ENCODE results near the gene UBC. TPM values are rescaled to one million over a fixed set of nuclear protein-coding genes. Genes with fewer than 3 reads are reported as not detected.
"Not testable (repeated sequence)": the region's sequence is repeated elsewhere in the genome, so short reads cannot be mapped to it uniquely, and the experiment has no call there.

UBC gene
- total RNA-seq, 1 donor from 2014 or later = 1,249 TPM

- Mint-ChIP-seq H3K4me1 (ENCODE audit: unreplicated experiment) (peaks cover 17% of the 10 kb centered on the region), H3K4me3 (ENCODE audit: unreplicated experiment) (no peak overlapping the region), H3K9me3 (ENCODE audit: unreplicated experiment) (no peaks in the 10 kb centered on the region), H3K27me3 (ENCODE audit: unreplicated experiment) (no peaks in the 10 kb centered on the region), H3K36me3 (ENCODE audit: unreplicated experiment) (no peaks in the 10 kb centered on the region), H3K27ac (ENCODE audit: unreplicated experiment) (no peak overlapping the region)
- no peak for TF ChIP-seq CTCF (IDR thresholded peaks at IDR 0.05)
- DNase-seq (ENCODE audit: extremely low spot score, unreplicated experiment) = no peak
These were observed 23.7 kb upstream of the UBC start for GRCh38 chr12:124938108-124938507.

- H3K4me1 Mint-ChIP-seq (ENCODE audit: unreplicated experiment); DNase-seq (ENCODE audit: extremely low spot score, unreplicated experiment); H3K4me3 Mint-ChIP-seq (ENCODE audit: unreplicated experiment); H3K27me3 Mint-ChIP-seq (ENCODE audit: unreplicated experiment); H3K36me3 Mint-ChIP-seq (ENCODE audit: unreplicated experiment); H3K9me3 Mint-ChIP-seq (ENCODE audit: unreplicated experiment); H3K27ac Mint-ChIP-seq (ENCODE audit: unreplicated experiment): not testable (repeated sequence)
These were observed 17.1 kb upstream of the UBC start for GRCh38 chr12:124931528-124931927.

DNA sequence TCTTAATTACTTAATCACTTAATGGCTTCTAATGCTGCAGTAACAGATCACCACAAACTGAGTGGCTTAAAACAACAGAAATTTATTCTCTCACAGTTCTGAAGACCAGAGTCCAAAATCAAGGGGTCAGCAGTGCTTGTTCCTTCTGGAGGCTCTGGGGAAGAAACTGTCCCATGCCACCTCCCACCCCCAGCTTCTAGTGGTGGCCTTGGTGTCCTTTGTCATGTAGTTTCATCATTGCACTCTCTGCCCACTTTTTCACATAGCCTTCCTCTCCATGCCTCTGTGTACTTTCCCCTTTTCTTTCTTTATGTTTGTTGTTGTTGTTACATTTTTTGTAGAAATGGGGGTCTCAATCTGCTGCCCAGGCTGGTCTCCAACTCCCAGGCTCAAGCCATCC lies 16.1 kb upstream of the UBC start:
- no peaks in the 10 kb centered on the region for H3K9me3 Mint-ChIP-seq (ENCODE audit: unreplicated experiment)
- no peak for DNase-seq (ENCODE audit: extremely low spot score, unreplicated experiment)
- no peak overlapping the region for H3K27ac Mint-ChIP-seq (ENCODE audit: unreplicated experiment)
- no peak for TF ChIP-seq CTCF (IDR thresholded peaks at IDR 0.05)
- H3K36me3 Mint-ChIP-seq (ENCODE audit: unreplicated experiment) = no peaks in the 10 kb centered on the region
- peaks cover 10% of the 10 kb centered on the region for H3K4me1 Mint-ChIP-seq (ENCODE audit: unreplicated experiment)
- H3K4me3 Mint-ChIP-seq (ENCODE audit: unreplicated experiment) = no peak overlapping the region
- no peaks in the 10 kb centered on the region for H3K27me3 Mint-ChIP-seq (ENCODE audit: unreplicated experiment)

DNA sequence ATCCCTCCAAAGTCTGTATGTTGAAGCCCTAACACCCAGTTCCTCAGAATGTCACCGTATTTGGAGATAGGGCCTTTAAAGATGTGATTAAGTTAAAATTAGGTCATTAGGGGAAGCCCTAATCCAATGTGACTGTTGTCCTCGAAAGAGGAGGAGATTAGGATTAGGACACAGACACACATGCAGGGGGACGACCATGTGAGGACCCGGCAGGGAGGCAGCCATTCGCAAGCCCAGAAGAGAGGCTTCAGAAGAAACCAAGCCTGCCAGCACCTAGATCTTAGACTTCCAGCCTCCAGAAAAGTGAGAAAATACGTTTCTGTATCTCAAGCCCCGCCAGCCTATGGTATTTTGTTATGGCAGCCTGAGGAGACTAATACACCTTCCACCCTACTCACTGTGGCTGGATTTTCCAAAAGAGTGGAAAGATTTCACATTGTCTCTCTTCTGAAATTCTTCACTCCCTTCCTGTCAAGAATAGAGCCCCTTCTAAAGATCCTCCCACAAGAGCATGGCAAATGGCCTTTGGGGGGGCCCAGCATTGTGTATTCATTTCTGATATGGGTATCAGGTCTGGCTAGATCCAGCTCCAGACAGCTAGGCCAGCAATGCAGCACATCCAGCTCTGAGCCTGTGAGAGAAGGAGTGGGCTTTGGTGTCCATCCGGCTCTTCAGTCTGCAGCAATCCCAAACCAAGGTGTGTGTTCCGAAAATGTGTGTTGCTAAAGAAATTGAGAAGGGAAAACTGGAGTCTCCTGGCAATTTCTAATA lies 15.4 kb upstream of the UBC start:
- no peak for TF ChIP-seq CTCF (IDR thresholded peaks at IDR 0.05)
- H3K4me3 Mint-ChIP-seq (ENCODE audit: unreplicated experiment) = no peak overlapping the region
- no peaks in the 10 kb centered on the region for H3K27me3 Mint-ChIP-seq (ENCODE audit: unreplicated experiment)
- no peak for DNase-seq (ENCODE audit: extremely low spot score, unreplicated experiment)
- no peaks in the 10 kb centered on the region for H3K9me3 Mint-ChIP-seq (ENCODE audit: unreplicated experiment)
- H3K36me3 Mint-ChIP-seq (ENCODE audit: unreplicated experiment) = no peaks in the 10 kb centered on the region
- peaks cover 10% of the 10 kb centered on the region for H3K4me1 Mint-ChIP-seq (ENCODE audit: unreplicated experiment)
- no peak overlapping the region for H3K27ac Mint-ChIP-seq (ENCODE audit: unreplicated experiment)

DNA sequence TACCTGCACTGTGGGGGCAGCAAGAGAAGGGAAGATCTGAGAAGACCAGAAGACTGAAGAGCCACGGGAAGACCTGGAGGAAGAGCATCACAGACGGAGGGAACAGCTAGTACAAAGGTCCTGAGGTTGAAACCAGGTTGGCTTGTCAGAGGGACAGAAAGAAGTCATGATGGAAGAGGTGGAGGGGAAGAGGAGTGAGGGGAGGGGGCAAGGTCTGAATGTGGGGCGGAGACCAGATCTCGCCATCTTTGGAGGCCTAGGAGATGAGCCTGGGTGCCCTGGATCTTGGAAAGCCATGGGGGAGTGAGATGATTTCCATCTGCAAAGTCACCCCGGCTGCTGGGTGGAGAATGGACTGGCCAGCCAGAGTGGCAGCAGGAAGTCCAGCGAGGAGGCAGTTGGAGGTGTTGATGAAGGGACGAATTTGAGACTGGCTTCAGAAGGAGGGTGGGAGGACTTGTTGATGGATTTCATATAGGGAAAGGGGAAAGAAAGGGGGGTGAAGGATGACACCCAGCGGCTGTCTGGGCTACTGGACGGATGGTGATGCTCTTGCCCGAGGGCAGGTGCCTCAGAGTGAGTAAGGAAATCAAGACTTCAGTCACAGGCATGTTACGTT lies 14.6 kb upstream of the UBC start:
- DNase-seq (ENCODE audit: extremely low spot score, unreplicated experiment) = no peak
- Mint-ChIP-seq H3K27ac (ENCODE audit: unreplicated experiment) (no peak overlapping the region), H3K4me1 (ENCODE audit: unreplicated experiment) (peaks cover 14% of the 10 kb centered on the region), H3K9me3 (ENCODE audit: unreplicated experiment) (no peaks in the 10 kb centered on the region), H3K4me3 (ENCODE audit: unreplicated experiment) (no peak overlapping the region), H3K36me3 (ENCODE audit: unreplicated experiment) (no peaks in the 10 kb centered on the region), H3K27me3 (ENCODE audit: unreplicated experiment) (no peaks in the 10 kb centered on the region)
- TF ChIP-seq CTCF (IDR thresholded peaks at IDR 0.05) = no peak
